Suppressor macrophage (primary cell): ENCODE data around the gene SUPT7L.

Source experiments
- DNase-seq, 4 experiments: peaks; one replicate each; pipeline ENCODE4 v3.0.0-alpha.2; 2020 to 2022
- total RNA-seq, 17 experiments: gene quantifications; one replicate each; lab custom pipeline; 2026; ENCODE audit warnings: mixed read lengths in 6 of 17, inconsistent platforms in 3 of 17; lab: John Stamatoyannopoulos, UW

The SUPT7L gene, protein sequence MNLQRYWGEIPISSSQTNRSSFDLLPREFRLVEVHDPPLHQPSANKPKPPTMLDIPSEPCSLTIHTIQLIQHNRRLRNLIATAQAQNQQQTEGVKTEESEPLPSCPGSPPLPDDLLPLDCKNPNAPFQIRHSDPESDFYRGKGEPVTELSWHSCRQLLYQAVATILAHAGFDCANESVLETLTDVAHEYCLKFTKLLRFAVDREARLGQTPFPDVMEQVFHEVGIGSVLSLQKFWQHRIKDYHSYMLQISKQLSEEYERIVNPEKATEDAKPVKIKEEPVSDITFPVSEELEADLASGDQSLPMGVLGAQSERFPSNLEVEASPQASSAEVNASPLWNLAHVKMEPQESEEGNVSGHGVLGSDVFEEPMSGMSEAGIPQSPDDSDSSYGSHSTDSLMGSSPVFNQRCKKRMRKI
- 27.3 to 49.2 (median 39.6) reads per million in 17 experiments for total RNA-seq

DNA sequence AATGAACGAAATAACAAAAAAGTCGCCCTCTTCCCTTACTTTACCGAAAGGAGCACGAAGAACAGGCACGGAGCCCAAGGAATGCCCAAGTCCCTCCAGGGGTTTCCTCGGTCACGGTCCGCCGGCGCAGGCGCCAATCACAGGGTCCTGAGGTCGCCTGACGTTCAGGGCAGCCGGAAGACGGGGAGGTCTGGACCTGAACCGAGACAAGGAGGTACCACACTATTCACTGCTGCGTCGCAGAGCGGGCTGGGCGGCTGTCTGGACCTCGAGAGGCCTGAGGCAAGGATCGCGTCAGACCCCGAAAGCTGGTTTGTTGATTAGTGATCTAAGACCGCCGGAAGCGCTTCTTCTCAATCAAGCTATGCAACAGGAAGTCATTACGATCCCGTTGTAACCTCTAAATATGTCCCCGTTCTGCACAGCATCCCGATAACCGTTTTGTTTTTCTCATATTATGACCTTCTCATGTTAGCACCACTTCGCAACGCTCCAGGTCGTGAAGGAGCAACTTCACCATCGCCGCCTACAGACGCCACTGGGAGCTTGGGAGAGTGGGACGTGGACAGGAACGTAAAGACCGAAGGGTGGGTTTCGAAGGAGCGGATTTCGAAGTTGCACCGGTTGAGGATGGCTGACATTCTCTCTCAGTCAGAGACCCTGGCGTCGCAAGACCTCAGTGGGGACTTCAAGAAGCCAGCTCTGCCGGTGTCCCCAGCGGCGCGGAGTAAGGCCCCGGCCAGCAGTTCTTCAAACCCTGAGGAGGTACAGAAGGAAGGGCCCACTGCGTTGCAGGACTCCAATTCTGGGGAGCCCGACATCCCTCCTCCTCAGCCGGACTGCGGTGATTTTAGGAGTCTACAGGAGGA, at the start of gene SUPT7L, which contains the start of gene SLC4A1AP:
Gene SUPT7L (minus strand): TSS at position 330 of the 869 bp plus-strand sequence. CDS start 1,422 bp downstream, outside the sequence.
Gene SLC4A1AP (plus strand): TSS at position 605 of the 869 bp plus-strand sequence. CDS start 26 bp downstream, at position 631.
- DNase-seq, result peak; percentile 79 to 84 (median 83)

DNA sequence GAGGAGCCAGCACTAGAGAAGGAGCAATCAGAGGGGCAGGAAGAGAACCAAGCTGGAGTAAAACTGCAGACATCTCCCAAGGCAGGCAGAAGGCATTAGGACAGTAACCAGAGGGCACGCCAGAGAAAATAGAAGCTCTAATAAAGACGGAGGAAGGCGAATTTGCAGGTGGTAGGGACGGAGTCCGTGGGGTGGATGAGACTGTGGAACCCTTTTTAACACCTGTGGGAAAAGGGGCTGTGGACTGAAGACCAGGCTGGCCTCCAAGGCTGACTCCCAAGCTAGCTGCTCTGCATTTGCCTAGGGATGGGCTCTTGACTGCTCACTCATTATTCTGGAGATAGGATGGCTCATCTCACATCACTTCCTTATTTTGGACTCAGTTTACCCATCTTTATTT, 49.8 kb upstream of the SUPT7L start:
- DNase-seq, result no peak

DNA sequence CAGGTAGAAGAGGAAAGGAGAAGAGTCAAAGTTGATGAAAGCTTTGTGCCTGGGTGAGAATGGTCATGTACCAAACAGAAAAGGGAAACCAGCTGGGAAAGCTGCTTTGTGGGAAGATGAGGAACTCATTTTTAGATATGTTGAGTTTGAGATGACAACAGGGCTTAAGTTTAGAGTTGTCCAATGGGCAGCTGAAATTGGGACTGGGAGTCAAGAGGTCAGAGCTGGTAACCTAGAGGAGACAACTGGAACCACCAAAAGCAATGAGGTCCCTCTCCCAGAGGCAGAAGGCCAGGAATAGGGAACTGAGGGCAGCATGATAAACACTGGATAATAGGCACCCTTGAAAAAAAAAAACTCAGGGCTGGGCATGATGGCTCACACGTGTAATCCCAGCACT, 49.1 kb upstream of the SUPT7L start:
- DNase-seq, result peak; percentile 49 to 70 (median 57)

DNA sequence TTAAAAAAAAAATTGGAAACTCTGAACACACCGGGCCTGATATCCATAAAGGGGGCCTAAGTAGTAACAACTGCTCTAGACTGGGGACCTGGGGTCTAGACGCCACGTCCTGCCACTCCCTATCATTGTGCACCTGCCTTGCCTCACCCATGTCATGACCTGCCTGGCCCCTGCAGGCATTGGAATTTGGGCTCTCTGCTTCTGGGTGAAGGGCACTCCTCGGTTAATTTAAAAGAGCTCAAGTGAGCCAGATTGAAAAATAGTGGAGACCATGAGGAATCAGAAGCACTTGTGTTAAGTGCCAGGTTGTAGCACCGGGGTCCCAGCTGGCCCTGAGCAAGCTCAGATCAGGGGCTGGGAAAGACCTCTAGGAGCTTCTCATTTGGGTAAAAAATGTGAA, 48.4 kb upstream of the SUPT7L start:
- no peak for DNase-seq

DNA sequence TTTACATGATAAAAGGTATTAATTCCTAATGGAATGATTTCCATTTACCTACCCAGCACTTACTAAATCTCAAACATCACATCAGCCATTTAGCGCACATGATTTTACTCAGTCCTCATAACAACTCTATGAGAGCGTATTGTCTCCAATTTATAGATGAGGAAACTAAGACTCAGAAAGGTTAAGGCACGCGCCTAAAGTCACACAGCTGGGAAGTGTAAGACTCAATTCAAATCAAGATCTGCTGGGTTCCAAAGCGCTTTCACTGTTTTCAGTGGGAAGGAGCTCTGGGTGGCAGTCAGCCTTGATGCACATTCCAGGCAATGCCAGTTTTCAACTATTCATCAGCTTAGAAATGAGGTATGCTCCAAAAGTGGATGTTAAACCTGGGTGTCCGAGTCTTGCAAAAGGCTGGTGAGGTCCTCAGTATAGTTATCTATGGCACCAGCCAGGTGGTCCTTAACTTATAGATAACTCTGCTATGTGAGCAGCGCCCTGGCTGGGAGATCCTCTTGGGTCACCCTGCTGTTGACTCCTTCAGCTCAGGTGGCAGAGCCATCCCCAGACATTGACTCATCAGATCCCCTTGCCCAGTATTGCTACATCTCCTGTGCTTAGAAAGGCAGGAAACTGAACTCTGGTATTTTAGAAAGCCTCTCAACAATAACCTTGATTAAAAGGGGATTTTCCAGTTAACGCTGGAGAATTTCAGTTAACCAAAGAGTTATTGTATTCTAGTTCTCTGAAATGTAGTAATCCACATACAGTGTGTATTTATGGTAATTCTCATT, 47.4 kb upstream of the SUPT7L start:
- DNase-seq, result no peak

DNA sequence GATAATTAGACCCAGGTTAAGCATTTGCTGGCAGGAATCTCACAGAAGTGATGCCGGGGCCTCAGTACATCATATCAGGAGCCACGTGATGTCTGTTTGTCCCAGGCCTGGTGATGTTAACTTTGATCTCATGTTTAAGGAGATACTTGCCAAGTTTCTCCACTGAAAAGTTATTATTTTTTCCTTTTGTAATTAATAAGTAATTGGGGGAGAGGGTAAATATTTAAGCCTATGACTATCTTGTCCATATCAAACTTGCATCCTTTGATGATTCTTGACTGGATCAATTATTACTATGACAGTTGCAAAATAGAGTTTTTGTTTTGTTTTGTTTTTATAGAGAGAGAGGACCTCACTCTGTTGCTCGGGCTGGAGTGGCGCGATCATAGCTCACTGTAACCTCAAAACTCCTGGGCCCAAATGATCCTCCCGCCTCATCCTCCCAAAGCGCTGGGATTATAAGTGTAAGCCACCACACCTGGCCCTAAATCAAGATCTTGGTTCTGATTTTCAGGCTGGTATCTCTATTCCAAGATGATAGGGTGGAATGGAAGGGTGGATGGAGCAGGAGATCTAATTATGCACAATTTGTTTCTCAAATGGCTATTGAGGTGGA, 46.7 kb upstream of the SUPT7L start:
- no peak for DNase-seq

DNA sequence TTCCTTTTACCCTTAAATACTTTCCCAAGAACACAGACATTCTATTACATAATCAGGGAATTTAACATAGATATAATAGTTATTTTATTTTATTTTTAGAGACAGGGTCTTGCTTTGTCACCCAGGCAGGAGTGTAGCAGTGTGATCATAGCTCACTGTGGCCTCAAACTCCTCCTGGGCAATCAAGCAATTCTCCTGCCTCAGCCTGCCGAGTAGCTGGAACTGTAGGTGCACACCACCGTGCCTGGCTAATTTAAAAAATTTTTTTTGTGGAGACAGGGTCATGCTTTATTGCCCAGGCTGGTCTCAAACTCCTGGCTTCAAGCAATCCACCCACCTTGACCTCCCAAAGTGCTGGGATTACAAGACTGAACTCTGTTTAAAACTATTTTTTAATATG, 45.9 kb upstream of the SUPT7L start:
- DNase-seq, result no peak

DNA sequence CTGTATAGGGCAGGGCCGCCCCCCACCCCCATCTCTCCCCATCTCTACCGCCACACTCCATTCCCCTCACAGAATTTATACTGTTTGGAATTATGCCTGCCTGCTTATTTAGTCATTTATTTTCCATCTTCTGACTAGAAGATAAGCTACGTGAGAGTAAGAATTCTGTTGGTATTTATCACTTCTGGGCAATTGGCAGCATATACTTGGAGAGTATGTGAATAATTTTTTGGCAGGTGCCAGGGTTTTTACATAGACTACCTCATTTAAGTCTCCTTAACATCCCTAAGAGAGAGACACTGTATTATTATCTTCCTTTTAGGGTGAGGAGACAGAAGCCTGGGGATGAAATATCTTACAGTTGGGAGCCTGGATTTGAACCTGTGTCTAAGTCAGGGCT, 45.3 kb upstream of the SUPT7L start:
- no peak for DNase-seq

DNA sequence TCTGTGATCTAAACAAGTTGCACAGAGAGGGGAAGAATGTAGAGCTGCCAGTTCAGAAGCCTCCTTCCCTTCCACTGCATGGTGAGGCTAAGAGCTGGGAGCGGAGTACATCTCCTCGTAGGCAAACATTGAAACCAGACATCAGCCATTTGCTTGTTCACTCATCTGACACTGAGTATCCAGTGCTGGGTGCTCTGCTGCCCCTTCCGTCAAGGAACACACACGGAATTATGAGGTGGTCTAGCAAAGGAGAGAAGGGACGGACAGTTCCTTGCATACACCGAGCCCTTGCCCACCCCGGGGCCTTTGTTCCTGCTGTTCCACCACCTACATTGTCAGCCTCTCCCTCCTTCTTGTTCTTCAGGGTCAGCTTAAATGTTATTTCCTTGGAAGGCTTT, 44.8 kb upstream of the SUPT7L start:
- DNase-seq, result no peak

DNA sequence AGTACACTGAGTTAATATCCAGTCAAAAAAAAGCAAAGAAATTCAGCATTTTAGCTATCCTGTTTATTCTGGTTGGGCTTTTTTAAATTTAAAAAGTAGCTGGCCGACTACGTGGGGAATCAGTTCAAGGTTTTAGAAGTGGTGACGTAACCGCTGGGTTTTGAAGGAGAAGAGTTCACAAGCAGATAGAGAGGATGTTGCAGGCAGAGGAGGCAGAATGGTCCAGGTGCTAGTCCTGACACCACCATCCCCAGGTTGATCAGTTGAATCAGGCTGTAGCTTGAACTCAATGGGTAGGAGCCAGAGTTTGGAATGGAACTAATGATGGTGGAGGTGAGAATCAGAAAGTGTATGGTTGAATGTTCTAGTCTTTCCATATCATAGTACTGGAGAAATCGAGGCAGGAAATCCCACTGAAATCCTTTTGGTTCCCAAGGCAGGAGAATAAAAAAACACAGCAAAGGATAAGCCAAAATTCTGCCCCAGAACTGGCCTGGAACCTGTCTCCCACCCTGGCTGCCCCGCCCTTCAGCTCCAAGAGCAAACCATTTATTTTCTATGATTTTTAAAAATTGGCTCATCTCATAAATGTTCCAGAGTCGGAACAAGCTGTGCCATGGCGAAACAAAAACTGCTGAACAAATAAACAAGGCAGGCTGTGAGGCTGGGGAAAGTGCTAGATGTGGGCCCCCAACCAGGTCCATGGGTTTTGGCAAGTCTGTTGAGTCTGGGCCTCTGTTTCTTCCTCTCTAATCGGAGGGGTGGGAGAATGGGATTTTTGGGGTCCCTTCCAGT, 44.2 kb upstream of the SUPT7L start:
- DNase-seq, result no peak

DNA sequence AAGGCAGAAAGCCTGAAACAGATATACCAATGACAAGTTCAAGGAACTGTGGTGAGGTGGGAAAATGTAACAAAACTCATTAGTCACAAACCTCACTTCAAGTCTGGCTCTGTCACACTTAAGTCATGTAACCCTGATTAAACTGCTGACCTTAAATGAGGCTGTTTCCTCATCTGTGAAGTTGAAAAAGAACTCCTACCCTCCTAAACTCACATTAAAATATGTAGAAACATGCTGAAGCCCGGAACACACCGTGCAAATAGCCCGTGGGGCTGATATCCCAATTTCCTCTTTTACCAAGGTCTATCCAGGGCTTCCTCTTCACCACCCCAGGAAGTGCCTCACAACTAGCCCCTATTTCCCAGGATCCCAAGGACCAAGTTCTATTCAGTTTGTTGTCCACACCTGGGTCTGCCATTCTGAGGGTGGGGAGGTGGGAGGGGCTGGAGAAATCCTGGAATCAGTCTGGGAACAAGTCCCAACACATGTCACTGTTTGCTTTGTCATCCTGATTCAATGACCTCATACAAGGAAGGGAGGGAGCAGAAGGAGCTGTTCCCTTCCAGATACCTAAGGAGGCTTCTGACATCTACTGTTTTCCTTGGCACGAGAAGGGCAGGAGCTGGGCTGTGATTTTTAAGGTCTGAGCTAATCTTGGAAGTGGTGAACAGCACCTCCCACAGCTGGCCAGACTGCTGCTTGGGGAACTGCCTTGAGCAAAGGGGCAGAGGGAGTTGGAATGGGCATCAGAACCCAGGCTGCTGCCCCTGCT, 42.6 kb upstream of the SUPT7L start:
- peak; percentile 73 to 93 (median 78) for DNase-seq

DNA sequence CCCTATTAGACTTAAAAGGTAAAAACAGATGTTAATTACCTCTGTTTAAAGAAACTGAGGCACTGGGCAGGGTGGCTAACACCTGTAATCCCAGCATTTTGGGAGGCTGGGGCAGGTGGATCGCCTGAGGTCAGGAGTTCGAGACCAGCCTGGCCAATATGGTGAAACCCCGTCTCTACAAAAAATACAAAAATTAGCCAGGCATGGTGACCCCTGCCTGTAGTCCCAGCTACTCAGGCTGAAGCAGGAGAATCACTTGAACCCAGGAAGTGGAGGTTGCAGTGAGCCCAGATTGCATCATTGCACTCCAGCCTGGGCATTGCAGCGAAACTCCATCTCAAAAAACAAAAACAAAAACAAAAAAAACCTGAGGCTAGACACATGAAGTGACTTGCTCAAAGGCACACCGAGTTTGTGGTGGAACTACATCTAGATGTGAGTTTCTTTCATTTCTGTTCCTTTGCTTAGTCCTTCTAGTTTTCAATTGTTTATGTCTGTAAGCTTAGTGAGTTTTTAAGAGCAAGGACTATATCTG, 41.0 kb upstream of the SUPT7L start:
- DNase-seq, result no peak

DNA sequence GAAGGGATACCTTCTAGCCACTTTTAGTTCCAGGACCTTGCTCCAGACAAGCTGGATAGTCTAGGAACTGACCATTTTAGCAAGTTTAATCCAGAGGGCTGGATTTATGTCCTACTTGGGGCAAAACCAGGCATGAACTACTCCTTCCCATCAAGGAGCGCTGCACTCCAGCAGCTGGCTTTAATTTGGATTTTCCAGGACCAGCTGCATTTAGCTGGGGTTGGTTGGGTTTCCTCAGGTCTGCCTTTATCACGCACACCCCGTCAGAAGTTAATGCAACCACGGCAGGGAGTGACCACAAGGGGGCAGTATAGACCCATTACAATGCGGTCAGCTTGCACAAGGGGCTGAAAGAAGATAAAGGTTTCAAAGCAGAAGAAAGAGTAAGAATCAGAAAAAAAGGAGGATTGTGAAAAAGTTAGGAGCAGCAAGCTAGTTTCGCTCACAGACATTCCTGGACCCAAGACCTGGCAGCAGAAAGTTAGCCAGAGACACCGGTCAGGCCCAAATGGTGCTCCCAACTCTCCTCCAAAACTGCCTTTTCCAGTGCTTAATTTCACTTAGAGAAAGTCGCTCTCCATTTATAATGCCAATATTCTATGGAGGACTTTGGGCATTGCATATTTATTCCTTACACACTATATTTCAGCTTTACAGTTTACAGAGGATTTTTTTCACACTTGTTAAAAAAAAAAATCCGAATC, 40.4 kb upstream of the SUPT7L start:
- peak; percentile 89 to 92 (median 92) for DNase-seq

DNA sequence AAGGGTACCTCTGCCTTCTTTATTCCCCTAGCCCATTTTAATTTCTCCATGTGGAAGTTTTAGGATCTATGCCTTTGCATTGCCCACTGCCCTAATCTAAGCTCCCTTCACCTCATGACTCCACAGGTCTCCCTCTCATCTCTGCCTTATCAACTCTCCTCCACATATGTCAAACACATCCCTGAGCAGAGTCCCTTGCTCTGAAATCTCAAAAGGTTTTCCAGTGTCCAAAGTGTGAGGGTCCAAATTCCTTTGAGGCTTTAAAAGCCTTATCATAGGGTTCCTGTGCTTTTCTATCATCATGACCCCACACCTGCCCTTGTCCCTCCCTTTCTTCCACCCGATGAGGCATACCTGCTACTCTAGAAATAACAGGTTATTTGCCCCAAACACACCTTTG, 38.9 kb upstream of the SUPT7L start:
- no peak for DNase-seq

DNA sequence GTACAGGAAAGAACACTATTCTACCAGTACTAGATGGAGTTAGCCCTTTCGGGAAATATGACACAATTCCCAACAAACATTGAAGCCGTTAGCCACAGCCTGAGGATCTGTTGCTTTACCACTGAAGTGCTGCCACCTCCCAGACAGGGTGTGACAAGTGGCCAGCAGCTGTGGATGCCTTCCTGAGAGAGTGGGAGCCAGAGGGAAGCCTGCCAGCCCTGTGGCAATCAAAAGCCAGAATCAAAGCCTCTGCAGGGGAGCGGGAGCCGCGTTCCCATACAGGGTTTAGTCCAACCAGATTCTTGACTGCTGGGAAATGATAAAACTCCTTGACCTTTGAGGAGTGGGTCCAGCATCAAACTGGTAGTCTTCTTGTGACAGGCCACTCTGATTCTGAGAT, 38.3 kb upstream of the SUPT7L start:
- no peak for DNase-seq

DNA sequence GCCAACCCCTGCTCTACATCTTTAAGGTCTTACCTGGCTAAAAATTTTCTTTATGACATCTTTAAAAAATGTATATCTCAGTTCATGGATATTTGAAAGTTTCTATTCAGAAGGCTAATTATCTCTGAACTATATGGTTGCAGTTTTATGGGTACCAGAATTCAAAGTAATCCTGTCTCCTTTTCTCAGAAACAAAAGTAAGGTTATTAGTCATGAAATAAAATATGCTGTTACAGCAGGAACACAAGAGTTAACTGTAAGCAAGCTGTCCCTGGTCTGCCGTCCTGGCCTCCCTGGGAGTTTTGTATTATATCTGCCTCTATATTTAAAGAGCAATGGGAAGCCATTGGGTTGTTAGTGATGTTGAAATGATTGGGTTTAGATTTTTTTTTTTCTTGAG, 34.2 kb upstream of the SUPT7L start:
- no peak for DNase-seq

DNA sequence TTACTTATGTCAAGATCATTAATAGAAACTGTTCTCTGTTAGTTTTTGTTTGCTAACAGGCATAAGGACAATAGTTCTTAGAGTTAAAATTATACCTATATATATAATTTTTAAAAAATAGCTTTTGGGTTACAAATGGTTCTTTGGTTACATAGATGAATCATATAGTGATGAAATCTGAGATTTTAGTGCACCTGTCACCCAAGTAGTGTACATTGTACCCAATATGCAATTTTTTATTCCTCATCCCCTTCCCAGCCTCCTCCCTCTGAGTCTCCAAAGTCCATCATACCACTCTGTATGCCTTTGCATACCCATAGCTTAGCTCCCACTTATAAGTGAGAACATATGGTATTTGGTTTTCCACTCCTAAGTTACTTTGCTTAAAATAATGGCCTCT, 26.6 kb upstream of the SUPT7L start:
- DNase-seq, result no peak

DNA sequence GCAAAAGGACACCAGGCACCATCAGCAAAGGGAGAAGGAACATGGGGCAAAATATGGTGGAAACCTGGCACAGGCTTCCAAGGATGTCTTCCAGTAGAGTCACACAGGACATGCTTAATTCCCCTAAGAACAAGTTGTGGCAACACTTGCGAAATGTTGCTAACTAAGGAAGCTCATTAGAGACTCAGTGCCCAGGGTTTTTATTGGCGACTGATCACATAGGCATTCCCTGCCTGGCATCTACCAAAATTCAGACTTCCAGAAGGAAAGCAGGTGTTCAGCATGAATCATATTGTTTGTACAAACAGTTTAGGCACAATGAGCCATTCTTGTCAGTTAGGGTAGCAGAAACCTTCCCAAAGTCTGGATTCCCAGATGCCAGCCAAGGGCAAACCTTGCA, 26.0 kb upstream of the SUPT7L start:
- DNase-seq, result no peak

DNA sequence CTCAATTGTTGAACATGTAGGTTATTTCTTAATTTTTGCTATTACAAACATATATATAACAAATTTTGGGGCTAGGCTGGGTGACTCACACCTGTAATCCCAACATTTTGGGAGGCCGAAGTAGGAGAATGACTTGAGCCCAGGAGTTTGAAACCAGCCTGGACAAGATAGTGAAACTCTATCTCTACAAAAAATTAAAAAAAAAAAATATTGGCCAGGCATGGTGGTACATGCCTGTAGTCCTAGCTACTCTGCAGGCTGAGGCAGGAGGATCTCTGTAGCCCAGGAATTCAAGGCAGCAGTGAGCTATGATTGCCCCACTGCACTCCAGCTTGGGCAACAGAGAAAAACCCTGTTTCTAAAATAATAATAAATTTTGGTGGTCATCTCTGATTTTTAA, 23.8 kb upstream of the SUPT7L start:
- no peak for DNase-seq

DNA sequence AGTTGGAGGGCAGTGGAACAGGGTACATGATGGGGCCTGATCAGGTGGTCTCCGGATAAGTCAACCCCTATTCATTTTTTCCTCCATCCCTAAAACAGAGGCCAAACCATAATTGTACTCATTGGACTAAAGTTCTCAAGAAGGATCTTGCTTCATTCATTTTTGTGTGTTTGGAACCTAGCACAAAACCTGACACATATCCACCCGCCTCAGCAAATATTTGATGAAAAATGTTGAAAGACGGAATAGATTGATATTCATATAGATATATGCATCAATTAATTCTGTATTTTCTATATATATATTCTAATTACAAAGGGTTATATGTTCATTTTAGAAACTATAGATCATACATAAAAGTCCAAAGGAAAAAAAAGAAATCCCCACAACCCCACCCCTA, 22.2 kb upstream of the SUPT7L start:
- DNase-seq, result no peak
